NOMO-1 (cell line): ENCODE data around the gene QRFP.
A peak's percentile ranks its signal among the peaks of the same experiment; 100 is the strongest.

ENCODE experiments used
- DNase-seq, 2 experiments: peaks; one replicate each; lab custom pipeline; 2025; ENCODE audit not compliant: unreplicated experiment in 2 of 2; lab: John Stamatoyannopoulos, UW

The QRFP gene

GRCh38 chr9:130896233-130897014 lies at the start of gene QRFP:
TSS of gene QRFP (minus strand) at chr9:130896812. CDS start at chr9:130893838, 2,974 bp downstream.
- DNase-seq = no peak

GRCh38 chr9:130945173-130945572 lies 48.6 kb upstream of the QRFP start:
- DNase-seq = no peak

GRCh38 chr9:130944510-130945058 lies 48.0 kb upstream of the QRFP start:
- no peak for DNase-seq

GRCh38 chr9:130943777-130944176 lies 47.2 kb upstream of the QRFP start:
- no peak for DNase-seq

GRCh38 chr9:130943221-130943620 lies 46.6 kb upstream of the QRFP start:
- DNase-seq = no peak

- no peak for DNase-seq
These were observed 46.1 kb upstream of the QRFP start for GRCh38 chr9:130942679-130943078.

- DNase-seq = no peak
These were observed 45.5 kb upstream of the QRFP start for GRCh38 chr9:130942084-130942483.

GRCh38 chr9:130940693-130941576 lies 44.3 kb upstream of the QRFP start:
- DNase-seq = peak; percentile 5 to 19

GRCh38 chr9:130940027-130940549 lies 43.5 kb upstream of the QRFP start:
- no peak for DNase-seq

- DNase-seq = peak in 1 of 2 experiments; percentile 4
These were observed 42.9 kb upstream of the QRFP start for GRCh38 chr9:130939405-130940026.

GRCh38 chr9:130938652-130939404 lies 42.2 kb upstream of the QRFP start, which contains the start of gene FIBCD1:
TSS of gene FIBCD1 (minus strand) at chr9:130939247. CDS start at chr9:130938607, 640 bp downstream.
- peak; percentile 8 to 33 for DNase-seq

- no peak for DNase-seq
These were observed 41.6 kb upstream of the QRFP start for GRCh38 chr9:130938184-130938651.

GRCh38 chr9:130937146-130938076 lies 40.8 kb upstream of the QRFP start:
- DNase-seq = no peak

- DNase-seq = no peak
These were observed 39.9 kb upstream of the QRFP start for GRCh38 chr9:130936285-130937117.

GRCh38 chr9:130935648-130936271 lies 39.1 kb upstream of the QRFP start:
- peak; percentile 3 to 29 for DNase-seq

- no peak for DNase-seq
These were observed 38.4 kb upstream of the QRFP start for GRCh38 chr9:130934702-130935647.
